ENCODE data around the gene MIAT.

GRCh38 chr22:26689513-26690301 is 32.3 kb downstream of the MIAT start:
- TF ChIP-seq YY1 (IDR thresholded peaks at IDR 0.05; ENCODE audit: insufficient read depth, insufficient read length) (no peak), ZNF274 (IDR thresholded peaks at IDR 0.05; ENCODE audit: low read depth, low read length) (no peak)
